ENCODE data around the gene SBNO1.
A peak's percentile ranks its signal among the peaks of the same experiment; 100 is the strongest.
"Not testable (repeated sequence)": the region's sequence is repeated elsewhere in the genome, so short reads cannot be mapped to it uniquely, and the experiment has no call there.

SBNO1 gene

DNA sequence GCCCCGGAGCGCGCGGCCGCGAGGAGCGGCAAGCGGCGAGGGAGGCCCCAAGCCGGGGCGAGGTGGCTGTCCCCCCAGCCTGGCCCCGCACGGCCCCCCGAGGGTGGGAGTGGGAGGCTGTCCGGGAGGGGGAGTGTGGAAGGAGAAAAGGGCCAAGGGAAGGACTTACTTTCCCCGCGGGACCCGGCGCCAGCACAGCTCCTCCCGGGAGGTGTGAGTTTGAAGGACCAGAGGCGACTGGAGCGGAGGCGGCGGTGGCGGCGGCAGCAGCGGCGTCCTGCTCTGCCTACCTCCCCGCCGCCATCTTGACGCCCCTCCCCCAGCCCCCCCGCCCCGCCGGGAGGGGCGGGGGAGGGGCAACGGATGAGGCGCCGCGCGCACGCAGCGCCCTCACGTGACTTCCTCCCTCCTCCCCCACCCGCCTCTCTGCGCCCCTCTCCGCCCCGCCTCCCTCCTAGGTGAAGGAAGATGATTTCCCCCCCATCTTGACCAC lies at the start of gene SBNO1:
SBNO1 (minus strand) TSS at position 316 of the 493 bp plus-strand sequence. CDS start 14,406 bp downstream, outside the sequence.
- DNase-seq (peak; percentile 92), ATAC-seq (peak; percentile 57)

DNA sequence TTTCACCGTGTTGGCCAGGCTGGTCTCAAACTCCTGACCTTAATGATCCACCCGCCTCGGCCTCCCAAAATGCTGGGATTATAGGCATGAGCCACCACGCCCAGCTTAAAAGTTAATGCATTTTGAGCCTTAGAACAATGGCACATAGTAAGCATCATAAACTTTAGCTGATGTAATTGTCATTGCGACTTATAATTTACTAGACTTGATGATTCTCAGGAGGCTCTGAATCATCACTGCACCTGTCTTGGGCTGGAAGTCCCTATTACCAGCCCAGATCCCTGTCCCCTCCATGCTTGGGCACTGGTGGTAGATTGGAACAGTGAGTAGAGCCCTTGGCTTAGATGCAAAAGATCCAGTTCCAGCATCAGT lies 45.4 kb upstream of the SBNO1 start:
- DNase-seq: no peak
- ATAC-seq: no peak

DNA sequence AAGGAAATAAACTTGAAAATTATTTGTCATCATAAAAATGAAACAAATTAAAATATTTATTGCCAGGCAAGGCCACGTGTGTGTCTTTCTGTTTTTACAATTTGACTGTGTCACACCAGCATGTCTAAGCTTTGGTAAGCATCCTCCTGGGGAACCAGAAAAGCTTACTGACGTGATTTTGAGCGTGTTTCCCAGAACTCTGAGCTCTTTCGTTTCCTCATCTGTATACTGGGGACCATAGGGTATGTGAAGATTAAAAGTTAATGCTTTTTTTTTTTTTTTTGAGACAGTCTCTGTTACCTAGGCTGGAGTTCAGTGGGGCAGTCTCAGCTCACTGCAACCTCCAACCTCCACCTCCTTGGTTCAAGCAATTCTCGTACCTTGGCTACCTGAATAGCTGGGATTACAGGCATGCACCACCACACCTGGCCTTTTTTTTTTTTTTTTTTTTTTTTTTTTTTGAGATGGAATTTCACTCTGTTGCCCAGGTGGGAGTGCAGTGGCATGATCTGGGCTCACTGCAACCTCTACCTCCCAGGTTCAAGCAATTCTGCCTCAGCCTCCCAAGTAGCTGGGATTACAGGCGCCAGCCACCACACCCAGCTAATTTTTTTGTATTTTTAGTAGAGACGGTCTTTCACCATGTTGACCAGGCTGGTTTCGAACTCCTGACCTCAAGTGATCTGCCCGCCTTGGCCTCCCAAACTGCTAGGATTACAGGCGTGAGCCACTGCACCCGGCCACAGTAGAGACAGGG lies 44.8 kb upstream of the SBNO1 start:
- DNase-seq, ATAC-seq: not testable (repeated sequence)

DNA sequence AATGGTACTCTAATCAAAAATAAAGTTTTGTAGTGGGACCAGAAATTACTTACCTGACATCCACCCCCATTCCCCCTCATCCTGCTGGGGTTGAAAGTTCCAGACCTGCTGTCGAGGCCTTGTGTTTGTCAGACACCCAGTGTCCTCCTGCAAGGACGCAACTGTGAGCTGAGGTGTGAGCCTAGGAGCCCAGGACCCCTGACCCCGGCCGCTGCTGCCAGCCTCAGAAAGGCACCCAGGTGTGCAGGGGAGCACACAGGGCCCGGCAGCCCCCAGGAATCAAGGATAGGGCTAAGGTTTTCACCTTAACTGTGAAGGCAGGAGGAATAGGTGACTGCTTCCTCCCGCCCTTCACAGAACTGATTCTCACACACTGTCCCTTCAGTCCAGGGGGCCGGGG lies 44.0 kb upstream of the SBNO1 start:
- not testable (repeated sequence) for ATAC-seq, DNase-seq

DNA sequence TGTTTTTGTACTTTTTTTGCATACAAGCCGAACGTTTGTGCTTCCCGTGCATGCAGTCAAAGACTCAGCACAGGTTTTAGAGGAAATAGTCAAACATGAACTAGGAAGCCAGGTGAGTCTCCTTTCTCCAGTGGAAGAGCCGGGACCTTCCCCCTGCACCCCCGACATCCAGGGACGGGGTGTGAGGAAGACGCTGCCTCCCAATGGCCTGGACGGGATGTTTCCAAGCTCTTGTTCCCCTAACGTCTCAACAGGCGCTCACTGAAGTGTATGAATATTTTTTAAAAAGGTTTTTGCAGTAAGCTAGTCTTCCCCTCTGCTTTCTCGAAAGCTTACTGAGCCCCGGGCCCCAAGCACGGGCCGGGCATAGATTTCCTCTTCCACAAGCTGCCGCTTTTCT lies 43.3 kb upstream of the SBNO1 start:
- not testable (repeated sequence) for DNase-seq, ATAC-seq

DNA sequence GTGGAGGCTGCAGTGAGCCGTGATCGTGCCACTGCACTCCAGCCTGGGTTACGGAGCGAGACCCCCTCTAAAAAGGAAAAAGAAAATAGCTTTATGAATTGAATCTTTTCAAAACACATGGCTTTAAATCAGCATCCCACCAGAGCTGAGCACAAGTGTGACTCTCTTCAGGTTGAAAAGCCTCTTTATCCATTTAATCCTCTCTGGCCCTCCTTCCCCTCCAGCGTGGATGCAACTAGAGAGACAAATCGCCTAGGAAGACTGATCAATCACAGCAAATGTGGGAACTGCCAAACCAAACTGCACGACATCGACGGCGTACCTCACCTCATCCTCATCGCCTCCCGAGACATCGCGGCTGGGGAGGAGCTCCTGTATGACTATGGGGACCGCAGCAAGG lies 42.6 kb upstream of the SBNO1 start:
- ATAC-seq, DNase-seq: not testable (repeated sequence)

DNA sequence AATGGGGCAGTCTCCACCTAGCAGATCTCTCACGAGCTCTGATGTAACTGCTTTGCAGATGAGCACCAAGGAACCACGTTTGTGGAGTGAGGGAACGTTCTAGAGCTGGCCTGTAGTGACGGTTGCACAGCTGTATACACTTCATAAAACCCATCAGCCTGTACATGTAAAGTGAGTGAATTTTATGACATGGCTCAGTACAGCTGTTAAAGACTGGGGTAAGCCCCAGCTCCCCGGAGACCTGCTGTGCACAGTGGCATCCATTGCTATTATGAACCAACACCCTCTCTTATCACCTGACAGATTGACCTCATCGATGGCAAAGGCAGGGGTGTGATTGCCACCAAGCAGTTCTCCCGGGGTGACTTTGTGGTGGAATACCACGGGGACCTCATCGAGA lies 39.9 kb upstream of the SBNO1 start:
- no peak for ATAC-seq
- DNase-seq: no peak

DNA sequence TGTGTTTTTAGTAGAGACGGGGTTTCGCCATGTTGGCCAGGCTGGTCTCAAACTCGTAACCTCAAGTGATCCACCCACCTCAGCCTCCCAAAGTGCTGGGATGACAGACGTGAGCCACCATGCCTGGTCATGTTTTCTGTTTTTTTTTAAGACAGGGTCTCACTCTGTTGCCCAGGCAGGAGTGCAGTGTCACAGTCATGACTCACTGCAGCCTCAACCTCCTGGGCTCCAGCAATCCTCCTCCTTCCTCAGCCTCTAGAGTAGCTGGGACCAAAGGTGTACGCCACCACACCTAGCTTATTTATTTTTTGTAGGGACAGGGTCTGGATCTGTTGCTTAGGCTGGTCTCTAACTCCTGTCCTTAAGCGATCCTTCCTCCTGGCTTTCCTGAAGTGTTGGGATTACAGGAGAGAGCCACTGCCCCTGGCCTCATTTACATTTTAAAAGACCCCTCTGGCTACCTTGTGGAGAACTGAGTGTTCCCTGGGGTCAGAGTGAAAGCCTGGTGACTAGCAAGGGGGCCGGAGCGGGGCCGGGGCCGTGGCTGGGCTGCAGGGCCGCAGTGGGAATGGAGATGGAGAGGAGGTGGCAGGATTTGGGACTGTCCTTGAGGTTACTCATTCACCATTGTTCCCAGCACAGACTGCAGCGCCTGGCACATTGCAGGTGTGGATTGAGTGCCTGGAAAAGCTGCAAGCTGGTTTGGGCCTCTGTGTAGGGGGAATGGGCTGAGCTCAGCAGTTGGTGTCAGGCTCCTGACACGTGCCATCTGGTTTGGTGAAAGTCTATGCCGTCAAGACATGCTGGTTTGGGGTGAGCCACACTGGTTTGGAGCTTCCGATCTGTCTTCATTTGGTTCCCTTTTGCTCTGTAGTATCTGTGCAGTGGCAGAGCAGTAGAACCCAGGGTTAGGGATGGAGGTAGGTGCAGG lies 37.4 kb upstream of the SBNO1 start:
- ATAC-seq: no peak
- no peak for DNase-seq

DNA sequence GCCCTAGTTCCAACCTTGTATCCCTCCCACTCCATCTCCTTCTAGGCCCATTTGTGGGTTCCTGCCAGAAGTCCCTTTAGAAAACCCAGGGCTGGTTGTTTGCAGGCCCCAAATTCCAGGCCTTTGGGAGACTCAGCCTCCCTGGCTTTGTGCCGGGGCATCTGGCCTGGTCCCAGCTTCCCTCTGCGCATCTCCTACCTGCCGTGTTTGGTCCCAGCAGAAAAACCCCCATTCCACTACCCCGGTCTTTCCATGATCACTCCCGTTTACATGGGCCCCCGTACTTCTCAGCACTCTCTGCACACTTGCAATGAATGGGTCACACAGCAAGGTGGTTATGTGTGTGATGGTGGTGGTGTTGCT lies 34.6 kb upstream of the SBNO1 start:
- DNase-seq (no peak), ATAC-seq (no peak)

DNA sequence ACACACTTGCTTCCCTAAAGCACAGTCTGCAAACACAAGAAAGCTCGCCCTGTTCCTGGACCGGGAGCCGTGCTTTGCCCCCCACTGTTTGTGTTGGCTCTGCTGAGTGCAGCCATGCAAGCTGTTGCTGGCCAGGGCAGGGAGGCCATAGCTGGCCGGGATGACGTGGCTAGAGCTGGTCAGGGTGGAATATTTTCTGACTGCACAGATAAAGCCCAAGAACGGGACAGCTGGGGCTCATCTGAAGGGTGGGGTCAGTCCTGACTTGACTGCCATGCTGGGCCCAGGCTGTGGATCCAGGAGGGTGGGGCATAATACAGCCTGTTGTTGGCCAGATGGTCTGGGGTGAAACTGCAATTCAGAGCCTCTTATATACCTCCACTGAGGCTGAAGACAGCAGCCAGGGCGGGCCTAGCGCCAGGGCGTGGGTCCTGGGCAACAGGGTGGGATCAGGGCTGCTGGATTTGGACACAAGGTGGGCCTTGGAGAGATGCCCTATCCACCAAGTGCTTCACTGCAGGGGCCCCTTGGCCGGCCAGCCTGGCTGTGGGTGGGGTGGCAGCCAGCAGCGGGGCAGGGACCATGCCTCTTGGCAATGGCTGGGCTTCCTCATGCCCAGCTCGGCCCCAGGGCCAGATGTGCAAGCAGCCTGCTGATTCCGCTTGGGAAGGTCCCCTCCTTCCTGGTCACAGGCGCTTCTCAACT lies 34.1 kb upstream of the SBNO1 start:
- ATAC-seq (no peak), DNase-seq (no peak)

DNA sequence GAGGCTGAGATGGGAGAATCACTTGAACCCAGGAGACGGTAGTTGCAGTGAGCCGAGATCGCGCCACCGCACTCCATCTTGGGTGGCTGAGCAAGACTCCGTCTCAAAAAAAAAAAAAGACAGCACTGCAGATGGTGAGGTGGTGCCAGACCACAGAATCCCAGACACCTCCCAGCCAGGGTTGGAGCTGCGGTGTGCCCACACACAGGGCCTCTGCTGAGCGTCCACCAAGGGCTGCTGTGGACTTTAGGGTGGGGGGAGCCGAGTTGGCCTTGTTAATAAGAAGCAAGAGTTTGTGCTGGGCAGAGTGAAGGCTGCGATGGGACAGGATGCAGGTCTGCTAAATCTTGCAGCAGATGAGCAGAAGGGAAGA lies 33.5 kb upstream of the SBNO1 start:
- DNase-seq (no peak), ATAC-seq (no peak)

DNA sequence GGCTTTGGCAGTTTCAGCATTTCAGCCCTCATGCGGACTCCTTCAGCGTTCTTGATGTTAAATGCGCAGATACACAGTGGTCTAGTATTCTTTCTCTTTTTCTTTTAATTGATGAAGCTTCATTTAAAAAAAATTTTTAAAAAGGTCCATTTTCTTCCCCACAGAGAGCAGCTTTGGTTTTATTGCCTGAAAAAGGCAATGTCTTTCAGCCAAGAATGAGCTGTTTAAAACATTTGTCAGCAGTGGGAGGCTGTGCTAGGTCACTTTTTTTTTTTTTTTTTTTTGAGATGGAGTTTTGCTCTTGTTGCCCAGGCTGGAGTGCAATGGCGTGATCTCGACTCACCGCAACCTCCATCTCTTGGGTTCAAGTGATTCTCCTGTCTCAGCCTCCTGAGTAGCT lies 32.8 kb upstream of the SBNO1 start:
- ATAC-seq: no peak
- no peak for DNase-seq

DNA sequence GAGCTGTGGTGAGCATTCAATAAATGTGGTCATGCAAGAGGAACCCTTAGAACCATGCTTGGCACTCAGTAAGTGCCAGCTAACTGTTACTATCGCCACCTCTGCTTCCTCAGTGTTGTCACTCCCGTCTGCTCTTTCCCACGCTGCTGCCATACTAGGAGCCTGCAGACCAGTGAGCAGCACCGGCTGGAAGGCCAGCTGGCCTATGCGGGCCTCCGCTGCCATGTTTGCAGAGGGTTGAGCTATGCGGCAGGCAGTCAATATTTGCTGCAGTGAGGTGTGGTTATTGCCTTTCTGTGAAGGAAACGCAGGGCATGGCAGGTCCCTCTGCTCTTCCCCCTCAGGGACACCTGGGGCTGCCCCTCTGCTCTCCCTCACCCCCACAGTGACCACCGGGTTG lies 32.3 kb upstream of the SBNO1 start:
- no peak for DNase-seq

DNA sequence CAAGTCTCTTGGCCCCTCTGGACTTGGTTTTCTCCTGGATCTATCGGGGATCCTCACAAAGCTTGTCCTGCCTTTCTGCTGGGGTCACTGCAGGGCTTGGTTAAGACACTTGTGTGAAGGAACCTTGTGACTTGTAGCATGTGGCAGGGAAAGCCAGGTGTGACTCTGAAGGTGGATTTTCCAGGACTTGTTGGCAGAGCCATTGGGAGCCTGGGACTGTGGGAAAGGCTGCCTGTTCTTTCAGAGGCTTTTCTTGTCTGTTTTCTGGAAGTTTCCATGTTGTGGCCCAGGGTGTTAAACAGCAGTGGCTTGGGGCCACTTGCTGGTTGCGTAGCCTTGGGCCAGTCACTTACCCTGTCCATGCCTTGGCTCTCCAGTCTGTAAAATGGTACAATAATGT lies 31.9 kb upstream of the SBNO1 start:
- ATAC-seq: no peak
- DNase-seq: no peak

More for the DNA sequence above, 32.3 kb upstream of the SBNO1 start:
- ATAC-seq: no peak

DNA sequence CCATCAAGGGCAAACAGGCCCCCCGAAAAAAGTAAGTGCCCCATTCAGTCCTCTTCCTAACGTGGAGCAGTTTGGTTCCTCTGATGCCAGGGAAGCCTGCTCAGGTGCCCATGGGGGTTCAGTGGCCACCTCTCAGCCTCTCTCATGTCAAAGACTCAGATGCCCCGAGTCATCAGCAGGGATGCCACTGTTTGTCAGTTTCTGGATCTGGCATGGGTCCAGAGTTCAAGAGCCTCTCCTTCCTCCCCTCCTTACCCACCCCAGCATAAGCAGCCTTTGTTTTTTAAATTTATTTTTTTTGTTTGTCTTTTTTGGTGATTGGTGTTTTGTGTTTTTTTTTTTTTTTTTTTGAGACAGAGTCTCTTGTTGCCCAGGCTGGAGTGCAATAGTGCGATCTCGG lies 30.6 kb upstream of the SBNO1 start:
- no peak for DNase-seq
- ATAC-seq: no peak

DNA sequence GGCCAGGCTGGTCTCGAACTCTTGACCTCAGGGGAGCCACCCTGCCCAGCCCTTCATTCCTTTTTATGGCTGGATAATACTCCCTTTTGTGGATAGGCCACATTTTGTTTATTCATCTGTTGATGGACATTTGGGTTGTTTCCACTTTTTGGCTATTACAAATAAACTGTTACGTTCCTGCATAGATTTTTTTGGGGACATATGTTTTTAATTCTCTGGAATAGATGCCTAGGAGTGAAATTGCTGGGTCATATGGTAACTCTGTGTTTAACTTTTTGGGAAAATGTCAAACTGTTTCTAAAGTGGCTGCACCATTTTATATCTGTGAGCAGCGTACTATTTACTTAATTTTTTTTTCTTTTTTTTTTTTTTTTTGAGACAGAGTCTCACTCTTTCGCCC lies 29.1 kb upstream of the SBNO1 start:
- ATAC-seq (no peak), DNase-seq (no peak)

DNA sequence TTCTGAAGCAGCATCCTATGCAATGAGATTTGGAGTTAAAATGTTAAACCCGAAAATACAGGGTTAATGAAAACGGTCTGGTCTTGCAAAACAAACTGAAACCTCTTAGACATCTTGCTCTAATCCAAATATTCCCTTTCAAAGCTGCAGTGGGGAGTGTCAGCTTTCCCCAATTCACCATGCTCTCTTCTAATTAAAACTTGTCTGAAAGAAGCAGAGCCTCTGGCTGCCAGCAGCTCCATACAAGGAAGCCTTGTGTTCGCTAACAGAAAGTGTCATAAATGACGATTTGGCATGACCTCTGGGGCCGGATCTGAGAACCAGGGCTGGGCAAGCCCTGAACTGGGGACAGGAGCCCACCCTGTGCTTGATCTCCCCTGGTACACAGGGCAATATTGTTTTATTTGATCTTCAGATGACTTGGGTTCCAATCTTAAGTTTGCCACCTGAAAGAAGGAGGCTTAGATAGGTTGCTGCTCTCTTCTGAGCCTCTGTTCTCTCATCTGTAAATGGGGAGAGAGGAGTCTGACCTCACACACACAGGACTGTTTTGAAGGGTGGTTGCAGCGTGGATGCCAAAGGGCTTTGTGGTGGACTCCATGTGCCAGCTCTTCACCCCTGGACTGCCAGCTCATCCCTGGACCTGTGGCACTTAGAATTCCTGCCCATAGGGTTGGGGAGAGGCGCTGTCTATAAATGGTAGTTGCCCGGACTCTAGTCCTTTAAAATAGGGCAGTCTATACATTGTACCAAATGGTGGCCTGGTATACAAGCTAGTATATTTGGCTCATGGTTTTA lies 27.1 kb upstream of the SBNO1 start:
- DNase-seq (no peak), ATAC-seq (no peak)

DNA sequence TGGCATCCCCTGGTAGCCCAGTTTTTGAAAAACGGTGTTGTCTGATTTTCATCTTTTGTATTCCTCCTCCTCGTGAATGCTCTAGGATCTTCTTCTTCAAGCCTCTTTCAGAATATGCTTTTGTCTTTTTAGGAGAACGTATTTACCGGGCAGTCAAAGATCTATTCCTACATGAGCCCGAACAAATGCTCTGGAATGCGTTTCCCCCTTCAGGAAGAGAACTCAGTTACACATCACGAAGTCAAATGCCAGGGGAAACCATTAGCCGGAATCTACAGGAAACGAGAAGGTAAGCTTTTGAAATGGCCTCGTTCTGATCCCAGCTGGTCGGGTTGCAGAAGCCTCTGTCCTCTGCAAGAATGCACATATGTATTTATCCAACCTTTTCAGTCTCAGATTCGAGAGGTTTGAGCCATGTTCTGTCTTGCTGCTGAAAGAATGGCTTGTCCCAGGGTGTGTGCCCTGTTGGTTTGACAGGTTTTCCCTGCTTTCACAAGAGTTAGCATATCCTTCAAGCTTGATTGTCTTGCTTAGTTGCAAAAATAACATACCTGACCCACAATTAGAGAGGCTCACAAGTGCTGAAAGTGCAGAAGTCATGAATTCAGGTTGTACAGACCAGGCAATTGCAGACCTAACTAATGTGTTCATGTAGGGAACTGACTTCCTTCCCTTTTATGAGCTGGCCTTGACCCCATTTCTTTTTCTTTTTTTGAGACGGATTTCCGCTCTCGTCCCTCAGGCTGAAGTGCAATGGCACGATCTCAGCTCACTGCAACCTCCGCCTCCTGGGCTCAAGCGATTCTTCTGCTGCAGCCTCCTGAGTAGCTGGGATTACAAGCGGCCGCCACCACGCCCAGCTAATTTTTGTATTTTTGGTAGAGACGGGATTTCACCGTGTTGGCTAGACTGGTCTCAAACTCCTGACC lies 26.1 kb upstream of the SBNO1 start:
- DNase-seq: no peak

DNA sequence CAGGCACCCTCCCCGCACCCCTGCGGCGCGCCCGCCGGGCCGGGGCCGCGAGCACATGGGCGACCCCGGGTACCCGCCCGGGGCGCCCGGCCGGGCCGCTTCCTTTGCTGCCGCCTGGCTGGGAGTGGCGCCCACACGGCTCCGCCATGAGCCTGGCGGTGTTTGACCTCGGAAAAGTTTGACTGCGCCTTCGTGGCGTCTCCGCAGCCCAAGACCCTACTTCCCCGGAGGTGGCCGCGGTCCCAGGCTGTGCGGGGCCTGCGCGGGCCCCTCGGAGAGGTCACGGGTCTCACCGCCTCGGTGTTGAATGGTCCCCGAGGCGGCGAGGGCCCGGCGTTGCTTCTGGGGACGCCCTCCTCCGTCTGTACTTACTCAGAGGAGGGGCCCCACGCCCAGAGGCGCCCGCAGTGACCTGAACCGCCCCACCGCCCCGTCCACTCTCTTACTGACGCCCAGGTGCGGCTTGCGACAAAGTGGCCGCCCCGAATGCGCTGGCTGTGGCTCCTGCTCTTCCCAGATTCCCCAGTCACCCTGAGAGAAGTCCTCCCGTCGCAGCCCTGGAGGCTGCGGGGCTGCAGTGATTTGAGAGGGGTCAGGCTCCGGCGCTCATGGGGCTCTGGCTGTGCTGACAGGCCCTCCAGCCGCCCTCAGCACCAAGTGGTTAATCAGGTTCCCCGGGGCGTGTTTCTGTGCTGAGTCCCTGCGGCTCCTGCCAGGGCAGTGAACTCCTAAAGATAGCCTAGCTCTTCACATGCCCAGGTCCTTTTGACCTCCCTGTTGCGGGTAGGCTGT lies 25.1 kb upstream of the SBNO1 start:
- DNase-seq (peak; percentile 55), ATAC-seq (peak; percentile 34)

More for the DNA sequence above, 26.1 kb upstream of the SBNO1 start:
- ATAC-seq: no peak
